GM18499 (cell line): ENCODE measurements around the gene TBC1D16.
"Not testable (repeated sequence)": the region's sequence is repeated elsewhere in the genome, so short reads cannot be mapped to it uniquely, and the experiment has no call there.

Experiments used
- ATAC-seq: cut with Tn5 transposase; IDR thresholded peaks from one replicate; pipeline ENCODE4 v1.9.1; 2021; ENCODE audit warnings: moderate number of reproducible peaks; ENCODE audit not compliant: insufficient read depth, unreplicated experiment

Gene TBC1D16

GRCh38 chr17:80006811-80007752 is 28.6 kb downstream of the TBC1D16 start:
- ATAC-seq, result no peak

- ATAC-seq, result no peak
Measured at GRCh38 chr17:80006339-80006720, 29.3 kb downstream of the TBC1D16 start.

- no peak for ATAC-seq
Measured at GRCh38 chr17:80005360-80006338, 30.0 kb downstream of the TBC1D16 start.

GRCh38 chr17:80003969-80004368 is 31.7 kb downstream of the TBC1D16 start:
- ATAC-seq, result no peak

GRCh38 chr17:80002690-80003490 is 32.8 kb downstream of the TBC1D16 start:
- ATAC-seq, result no peak

DNA sequence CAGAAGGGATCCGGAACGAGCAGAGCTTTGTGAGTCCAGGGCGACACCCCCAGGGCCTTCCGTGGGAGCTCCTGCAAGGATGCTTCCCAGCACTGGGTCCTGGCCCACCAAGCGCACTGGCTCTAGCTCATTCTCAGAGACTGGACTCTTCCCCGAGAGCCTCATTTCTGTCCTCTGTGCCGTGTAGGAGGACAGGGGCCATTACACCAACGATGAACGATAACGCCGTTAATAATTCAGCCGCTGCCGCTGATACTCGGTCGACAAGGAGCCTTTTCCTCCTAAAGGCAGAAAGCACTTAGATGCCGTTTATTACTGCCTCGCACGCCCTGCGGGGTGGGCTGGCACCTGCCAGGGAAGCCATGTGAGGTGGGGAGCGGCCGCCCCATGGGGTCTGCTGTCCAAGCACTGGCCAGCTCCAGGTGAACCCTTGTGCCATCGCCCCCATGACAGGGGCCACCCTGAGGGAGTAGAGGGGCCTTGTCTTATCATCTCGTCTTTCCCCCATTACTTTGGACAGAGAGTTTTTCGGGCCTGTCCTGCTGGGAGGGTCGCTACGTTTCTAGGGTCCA is 33.5 kb downstream of the TBC1D16 start:
- no peak for ATAC-seq

- ATAC-seq, result no peak
Measured at GRCh38 chr17:80000981-80001775, 34.5 kb downstream of the TBC1D16 start.

DNA sequence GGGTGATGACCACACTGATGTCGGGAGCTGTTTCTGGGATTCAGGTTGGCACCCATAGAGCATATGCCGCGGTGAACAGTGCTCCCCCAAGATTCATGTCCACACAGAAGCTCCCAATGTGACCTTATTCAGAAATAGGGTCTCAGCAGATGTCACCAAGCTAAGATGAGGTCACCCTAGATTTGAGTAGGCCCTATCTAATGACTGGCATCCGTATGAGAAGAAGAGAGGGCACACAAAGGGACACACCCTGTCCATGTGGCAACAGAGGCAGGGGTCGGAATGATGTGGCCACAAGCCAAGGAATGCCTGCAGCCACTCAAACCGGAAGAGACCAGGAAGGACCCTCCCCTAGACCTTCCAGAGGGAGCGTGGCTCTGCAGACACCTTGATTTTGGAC is 35.5 kb downstream of the TBC1D16 start:
- no peak for ATAC-seq

DNA sequence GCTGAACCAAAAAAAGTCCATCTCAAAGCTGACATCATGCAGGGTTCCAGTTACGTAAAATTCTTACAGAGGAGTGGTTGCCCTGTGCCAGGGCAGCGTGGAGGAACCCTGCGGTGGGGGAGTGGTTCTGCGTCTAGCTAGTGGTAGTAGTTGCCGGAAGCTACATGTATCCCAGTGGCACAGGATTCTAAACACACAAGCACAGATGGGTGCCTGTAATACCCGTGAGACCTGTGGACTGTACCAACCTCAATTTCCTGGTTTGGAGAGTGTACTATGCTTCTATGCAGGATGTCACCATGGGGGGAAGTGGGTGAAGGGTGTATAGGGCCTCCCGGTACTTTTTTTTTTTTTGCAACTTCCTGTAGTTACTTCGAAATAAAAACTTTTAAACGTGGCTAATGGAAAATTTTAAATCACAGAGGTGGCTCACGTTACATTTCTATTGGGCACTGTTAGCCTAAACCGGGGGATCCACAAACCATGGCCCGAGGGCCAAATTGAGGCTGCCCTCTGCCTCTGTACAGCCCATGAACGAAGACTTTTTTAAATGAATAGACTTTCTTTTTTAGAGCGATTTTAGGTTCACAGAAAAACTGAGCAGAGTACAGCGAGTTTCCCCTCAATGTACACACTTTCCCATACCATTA is 38.5 kb downstream of the TBC1D16 start:
- ATAC-seq, result no peak

DNA sequence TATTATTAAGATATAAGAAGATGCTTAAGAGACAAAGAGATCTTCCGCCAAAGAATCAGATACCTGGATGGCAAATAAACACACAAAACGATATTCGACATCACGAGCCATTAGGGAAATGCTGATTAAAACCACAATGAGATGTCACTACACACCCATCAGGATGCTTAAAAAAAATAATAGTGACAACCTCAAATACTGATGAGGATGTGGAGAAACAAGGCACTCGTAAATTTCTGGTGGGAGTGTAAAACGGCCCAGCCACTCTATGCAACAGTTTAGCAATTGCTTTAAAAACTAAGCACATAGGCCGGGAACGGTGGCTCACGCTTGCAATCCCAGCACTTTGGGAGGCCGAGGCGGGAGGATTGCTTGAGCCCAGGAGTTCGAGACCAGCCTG is 39.4 kb downstream of the TBC1D16 start:
- no peak for ATAC-seq

DNA sequence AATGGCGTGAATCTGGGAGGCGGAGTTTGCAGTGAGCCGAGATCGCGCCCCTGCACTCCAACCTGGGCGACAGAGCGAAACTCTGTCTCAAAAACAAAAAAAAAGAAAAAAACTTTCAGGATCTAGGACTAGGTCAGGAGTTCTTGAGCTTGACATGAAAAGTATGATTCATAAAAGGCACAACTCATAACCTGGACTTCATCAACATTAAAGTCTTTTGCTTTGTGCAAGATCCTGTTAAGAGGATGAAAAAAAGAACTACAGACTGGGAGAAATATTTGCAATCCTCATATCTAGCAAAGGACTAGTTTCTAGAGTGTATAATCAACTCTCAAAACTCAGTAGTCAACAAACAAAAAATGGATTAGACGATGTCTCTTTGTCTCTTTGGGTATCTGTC is 40.0 kb downstream of the TBC1D16 start:
- no peak for ATAC-seq

GRCh38 chr17:79994602-79995001 is 41.1 kb downstream of the TBC1D16 start:
- no peak for ATAC-seq

DNA sequence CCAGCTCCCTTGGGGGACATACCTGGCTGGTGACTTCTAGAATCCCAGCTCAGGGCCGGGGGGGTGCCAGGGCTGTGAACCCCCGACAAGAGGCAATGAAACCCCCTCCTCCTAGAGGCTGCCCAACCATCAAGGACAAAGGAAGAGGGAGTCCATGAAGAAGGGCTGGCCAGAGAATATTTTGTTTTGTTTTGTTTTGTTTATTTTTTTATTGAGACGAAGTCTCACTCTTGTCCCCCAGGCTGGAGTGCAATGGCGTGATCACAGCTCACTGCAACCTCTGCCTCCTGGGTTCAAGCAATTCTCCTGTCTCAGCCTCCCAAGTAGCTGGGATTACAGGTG is 41.5 kb downstream of the TBC1D16 start:
- ATAC-seq, result not testable (repeated sequence)

GRCh38 chr17:79993390-79994227 is 42.1 kb downstream of the TBC1D16 start:
- no peak for ATAC-seq

GRCh38 chr17:79992649-79993389 is 42.9 kb downstream of the TBC1D16 start:
- ATAC-seq, result no peak

DNA sequence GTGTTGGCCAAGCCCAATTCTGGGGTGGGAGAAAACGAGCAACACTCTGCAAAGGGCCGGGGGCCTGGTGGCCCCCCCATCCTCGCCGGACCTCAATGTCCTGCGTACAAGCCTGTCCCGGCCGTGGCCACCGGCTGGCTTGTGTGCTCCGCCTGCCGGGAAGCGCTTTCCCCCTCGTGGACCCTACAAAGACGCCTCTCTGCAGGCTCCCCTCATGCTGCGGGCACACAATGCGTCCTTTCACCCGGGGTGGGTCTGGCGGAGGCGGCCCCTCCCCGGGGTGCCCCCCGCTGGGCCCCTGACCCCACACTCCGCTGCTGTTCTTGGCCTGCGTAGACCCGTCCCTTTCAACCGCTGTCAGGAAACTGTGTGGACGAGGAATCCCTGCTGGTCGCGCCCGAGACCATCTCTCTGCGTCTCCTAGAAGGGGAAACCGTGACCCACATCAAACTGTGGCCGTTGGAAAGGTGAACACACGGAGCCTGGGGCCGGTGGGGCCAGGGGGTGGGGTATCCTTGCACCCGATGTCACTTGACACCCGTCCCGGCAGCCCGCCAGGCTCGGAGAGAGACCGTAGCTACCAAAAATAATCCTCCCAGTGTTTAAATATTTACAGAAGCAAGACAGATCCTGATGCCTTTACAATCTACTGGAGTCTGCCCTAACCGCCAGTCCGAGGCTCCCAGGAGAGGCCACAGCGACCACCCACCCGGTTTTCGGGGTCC is 43.6 kb downstream of the TBC1D16 start:
- no peak for ATAC-seq
